GM18511 (cell line): Measurements from ENCODE around the gene OR13C5.
"Not testable (repeated sequence)": the region's sequence is repeated elsewhere in the genome, so short reads cannot be mapped to it uniquely, and the experiment has no call there.

Experiments
- ATAC-seq: cut with Tn5 transposase; IDR thresholded peaks from one replicate; pipeline ENCODE4 v1.9.1; 2021; ENCODE audit warnings: mild to moderate bottlenecking, moderate library complexity; ENCODE audit not compliant: unreplicated experiment

The OR13C5 gene, protein sequence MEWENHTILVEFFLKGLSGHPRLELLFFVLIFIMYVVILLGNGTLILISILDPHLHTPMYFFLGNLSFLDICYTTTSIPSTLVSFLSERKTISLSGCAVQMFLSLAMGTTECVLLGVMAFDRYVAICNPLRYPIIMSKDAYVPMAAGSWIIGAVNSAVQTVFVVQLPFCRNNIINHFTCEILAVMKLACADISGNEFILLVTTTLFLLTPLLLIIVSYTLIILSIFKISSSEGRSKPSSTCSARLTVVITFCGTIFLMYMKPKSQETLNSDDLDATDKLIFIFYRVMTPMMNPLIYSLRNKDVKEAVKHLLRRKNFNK

DNA sequence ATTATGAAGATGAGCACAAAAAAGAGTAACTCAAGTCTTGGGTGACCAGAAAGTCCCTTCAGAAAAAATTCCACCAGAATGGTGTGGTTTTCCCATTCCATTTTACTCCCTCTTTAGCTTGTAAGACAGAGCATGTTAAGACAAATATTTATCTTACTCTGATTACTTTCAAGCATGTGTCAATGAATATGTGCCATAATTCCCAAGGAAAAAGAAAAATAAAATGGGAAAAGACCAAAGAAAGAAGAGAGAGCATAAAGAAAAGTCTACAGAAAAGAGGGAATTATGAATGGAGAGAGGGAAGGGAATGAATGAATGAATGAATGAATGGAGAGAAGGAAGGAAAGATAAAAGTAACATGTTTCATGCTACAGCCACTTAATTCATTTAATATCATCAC, at the start of gene OR13C5:
OR13C5 (minus strand) TSS at position 101 of the 400 bp plus-strand sequence; CDS start at position 101, 0 bp downstream.
- ATAC-seq = not testable (repeated sequence)

DNA sequence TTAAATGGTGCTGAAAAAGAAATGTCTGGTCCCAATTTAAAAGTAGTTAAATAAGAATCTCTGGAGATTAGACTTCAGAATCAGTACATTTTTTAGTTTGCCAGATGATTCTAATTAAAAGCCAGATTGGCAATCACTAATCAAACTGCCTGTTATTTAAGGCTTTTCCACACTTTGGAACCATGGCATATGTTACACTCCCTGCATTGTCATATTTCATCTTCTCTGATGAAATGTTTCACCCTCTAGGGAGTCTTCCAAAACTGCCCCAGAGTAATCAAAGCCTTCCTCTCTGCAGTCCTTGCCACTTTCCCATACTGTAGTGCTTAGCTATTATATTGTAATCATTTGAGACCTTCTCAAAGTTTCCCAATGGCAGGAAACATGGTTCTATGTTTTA, 36.2 kb upstream of the OR13C5 start:
- no peak for ATAC-seq

DNA sequence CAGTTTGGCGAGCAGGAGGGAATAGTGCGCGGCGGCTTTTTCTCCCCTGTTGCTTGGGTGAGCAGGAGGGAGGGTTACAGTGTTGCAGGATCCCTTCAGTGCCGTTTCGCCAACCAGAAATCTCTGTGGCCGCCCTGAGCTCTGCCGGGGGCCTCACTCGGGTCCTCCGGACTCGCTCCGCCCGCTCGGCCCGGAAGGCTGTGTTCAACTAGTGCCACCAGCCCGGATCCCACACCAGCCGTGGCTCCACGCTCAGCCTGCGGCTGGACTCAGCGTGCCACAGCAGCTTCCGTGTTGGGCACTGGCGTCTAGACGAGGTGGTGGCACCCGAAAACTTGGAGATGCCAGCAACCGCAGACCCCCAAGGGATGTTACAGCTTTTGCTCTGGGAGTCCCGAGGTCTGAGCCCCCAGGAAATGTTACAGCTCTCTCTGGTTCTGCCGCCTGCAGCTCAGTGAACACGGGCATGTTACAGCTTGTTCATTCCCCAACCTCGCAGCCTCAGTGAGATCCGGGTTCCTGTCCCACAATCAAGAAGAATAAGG, 34.8 kb upstream of the OR13C5 start:
- no peak for ATAC-seq

DNA sequence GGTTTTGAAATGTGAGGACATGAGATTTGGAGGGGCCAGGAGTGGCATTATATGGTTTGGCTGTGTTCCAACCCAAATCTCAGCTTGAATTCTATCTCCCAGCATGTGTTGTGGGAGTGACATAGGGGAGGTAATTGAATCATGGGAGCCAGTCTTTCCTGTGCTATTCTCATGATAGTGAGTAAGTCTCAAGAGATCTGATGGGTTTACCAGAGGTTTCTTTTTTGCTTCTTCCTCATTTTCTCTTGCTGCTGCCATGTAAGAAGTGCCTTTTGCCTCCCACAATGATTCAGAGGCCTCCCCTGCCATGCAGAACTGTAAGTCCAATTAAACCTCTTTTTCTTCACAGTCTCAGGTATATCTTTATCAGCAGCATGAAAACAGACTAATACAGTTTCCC, 26.8 kb upstream of the OR13C5 start:
- not testable (repeated sequence) for ATAC-seq

DNA sequence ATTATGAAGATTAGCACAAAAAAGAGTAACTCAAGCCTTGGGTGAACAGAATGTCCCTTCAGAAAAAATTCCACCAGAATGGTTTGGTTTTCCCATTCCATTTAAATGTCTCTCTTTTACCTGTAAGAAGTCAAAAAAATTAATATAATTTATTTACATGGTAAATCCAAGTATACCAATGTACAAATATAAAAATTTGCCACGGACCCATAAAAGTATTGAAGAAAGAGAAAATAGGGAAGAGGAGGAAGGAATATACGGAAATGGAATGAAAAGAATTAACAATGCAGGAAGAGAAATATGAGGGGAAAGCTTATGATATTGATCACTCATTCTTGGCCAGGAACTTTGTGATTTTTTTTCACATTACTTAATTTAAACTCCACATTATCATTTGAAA, 18.9 kb upstream of the OR13C5 start, which contains the start of gene OR13C9:
OR13C9 (minus strand) TSS at position 101 of the 400 bp plus-strand sequence; CDS start at position 101, 0 bp downstream.
- no peak for ATAC-seq

DNA sequence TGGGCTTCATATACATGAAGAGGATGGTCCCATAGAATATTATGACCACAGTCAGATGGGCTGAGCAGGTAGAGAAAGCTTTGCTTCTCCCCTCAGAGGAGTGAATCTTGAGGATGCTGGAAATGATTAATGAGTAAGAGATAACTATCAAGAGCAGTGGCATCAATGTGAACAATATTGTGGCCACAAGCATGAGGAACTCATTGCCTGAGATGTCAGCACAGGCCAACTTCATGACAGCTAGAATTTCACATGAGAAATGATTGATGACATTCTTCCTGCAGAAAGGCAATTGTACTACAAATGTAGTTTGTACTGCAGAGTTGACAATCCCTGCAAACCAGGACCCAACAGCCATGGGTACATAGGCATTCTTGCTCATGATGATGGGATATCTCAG, 18.2 kb upstream of the OR13C5 start:
- no peak for ATAC-seq

DNA sequence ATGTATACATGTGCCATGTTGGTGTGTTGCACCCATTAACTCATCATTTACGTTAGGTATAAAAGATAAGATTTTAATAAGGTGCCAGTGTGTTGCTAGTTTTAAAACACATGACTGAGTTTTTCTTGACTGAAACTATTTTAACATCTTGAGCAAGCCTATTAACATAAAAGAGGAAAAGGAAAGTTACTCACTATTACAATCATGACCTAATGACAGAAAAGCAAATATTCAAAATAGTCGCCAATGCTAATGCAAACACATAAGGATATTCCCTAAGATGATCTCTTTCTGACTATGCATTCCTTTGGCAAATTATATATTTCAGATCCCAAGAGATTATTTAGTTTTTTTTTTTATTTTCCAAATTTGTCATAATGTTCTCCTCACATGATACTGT, 12.0 kb upstream of the OR13C5 start:
- ATAC-seq = no peak

DNA sequence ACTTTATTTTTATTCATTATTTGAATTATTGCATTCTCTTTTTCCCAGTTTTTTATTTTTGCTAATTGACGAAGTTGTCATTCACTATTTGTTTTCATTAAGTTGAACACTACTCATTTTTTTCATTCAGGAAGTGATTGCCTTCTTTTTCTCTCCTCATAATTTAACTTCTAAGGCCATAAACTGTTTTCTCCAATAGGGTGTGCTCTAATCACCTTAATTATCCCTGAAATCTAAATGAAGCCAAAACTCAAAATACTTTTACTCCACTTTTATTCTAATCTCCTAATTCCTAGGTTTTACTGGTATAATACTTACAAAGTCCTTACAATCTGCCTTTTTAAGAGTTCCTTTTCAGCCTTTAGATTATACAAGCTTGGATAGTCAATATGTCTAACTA, 9.1 kb upstream of the OR13C5 start:
- ATAC-seq = no peak

DNA sequence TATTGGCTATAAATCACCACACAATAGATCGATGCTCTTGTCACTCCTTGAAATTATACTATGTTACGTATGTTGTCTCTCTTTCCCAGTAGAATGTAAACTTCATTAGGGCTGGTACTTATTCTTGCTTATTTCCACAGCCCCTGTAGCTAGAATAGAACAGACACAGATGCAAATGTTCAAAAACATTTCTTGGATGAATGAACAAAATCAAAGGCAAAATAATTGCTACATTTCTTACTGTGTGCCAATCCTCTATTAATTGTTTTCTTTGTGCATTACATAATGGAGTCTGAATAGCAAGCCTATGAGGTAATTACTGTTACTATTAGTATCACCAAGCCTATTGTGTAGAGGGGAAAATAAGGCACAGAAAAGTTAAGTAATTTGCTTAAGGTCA, 6.9 kb upstream of the OR13C5 start:
- no peak for ATAC-seq

DNA sequence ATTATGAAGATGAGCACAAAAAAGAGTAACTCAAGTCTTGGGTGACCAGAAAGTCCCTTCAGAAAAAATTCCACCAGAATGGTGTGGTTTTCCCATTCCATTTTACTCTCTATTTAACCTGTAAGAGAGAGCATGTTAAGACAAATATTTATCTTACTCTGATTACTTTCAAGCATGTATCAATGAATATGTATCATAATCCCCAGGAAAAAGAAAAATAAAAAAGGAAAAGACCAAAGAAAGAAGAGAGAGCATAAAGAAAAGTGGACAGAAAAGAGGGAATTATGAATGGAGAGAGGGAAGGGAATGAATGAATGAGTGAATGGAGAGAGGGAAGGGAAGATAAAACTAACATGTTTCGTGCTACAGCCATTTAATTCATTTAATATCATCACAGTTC, 6.3 kb upstream of the OR13C5 start, which contains the start of gene OR13C2:
OR13C2 (minus strand) TSS at position 101 of the 400 bp plus-strand sequence; CDS start at position 101, 0 bp downstream.
- not testable (repeated sequence) for ATAC-seq

DNA sequence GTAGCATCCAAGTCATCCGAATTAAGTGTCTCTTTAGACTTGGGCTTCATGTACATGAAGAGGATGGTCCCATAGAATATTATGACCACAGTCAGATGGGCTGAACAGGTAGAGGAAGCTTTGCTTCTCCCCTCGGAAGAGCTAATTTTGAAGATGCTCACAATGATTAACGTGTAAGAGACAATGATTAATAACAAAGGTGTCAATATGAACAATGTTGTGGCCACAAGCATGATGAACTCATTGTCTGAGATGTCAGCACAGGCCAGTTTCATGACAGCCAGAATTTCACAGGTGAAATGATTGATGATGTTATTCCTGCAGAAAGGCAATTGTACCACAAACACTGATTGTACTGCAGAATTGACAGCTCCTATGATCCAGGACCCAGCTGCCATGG, 5.6 kb upstream of the OR13C5 start:
- peak; percentile 65 for ATAC-seq

DNA sequence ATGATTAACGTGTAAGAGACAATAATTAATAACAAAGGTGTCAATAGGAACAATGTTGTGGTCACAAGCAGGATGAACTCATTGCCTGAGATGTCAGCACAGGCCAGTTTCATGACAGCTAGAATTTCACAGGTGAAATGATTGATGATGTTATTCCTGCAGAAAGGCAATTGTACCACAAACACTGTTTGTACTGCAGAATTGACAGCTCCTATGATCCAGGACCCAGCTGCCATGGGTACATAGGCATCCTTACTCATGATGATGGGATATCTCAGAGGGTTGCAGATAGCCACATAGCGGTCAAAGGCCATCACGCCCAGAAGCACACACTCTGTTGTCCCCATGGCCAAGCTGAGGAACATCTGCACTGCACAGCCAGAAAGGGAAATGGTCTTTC, 464 bp downstream of the OR13C5 start:
- not testable (repeated sequence) for ATAC-seq

DNA sequence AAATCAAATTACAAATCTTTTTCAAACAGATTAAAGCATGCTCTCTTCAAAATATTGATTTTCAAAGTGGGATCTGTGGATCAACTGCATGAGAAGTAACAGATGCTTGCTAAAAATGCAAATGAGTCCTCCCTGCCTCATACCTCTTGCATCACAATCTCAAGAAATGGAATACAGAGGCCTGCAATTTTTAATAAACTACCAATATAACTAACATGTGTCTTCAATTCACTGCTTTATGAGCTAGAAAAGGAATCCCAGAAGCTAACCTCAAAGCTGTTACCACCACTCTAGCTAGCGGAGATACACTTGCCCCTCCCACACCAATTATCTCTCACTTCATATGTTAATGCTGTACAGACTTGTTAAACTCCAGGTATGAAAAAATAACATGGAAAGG, 9.6 kb downstream of the OR13C5 start:
- no peak for ATAC-seq

DNA sequence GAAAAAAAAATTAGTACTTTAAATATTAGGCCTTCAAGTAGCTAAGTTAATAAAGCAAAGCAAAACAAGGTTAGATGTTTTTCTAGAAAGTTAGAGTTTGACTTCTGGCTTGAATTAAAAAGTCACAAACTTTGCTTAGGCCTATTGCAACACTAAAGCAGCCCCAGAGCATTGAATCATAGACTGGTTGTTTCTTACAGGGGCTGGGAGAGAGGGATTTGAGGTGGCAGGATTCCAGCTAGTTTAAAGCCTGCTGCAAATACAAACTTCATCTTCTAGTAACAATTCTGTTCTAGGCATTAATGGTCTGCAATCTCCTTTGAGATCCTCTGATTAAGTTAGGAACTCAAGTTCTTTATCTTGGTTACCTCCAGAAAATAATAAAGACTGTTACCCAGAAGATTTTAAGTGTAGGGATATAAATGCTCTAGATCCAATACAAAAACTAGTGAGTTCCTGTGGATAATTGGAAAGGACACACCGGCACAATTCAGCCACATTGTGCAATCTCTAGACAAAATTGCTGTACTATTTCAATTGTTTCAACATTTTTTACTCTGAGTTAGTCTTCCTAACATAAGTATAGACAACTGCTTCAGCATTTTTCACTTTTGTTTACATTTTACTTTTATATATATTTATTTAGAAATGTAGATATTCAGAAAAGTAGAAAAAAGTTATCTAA, 12.6 kb downstream of the OR13C5 start:
- no peak for ATAC-seq

DNA sequence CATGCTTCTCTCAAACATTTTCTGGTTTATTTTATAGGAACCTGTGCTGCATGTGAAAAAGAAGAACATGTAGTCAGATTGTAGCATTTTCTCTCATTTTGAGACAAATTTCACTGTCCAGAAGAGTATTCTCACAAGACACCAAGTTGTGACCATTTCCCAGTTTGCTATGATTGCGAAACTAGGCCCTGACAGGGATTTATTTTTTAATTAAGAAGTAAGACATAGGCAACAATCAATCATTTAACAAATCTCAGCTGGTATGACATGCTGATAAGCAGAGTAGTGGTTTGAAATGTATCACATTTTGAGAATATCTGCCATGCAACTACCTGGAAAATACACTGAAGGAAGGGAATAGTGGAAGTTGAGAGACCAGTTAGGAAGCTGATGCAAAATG, 18.7 kb downstream of the OR13C5 start:
- no peak for ATAC-seq

DNA sequence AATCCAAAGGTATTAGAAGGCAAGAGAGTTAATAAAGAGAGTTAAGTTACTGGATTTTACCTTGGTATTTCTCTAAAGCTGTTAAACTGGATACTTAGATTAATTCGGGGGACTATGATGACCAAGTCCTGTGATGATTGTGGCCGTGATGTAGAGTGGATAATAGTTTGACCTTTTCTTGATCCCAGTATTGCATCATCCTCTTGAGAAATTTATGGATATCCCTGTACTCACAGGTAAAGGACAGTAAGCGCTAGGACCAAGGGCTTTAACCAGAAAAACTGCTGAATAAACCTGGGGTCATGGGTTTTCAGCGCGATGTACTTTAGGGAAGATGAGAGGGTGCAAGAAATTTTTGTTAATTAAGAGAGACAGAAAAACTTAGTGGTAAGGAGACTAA, 21.9 kb downstream of the OR13C5 start:
- ATAC-seq = no peak

DNA sequence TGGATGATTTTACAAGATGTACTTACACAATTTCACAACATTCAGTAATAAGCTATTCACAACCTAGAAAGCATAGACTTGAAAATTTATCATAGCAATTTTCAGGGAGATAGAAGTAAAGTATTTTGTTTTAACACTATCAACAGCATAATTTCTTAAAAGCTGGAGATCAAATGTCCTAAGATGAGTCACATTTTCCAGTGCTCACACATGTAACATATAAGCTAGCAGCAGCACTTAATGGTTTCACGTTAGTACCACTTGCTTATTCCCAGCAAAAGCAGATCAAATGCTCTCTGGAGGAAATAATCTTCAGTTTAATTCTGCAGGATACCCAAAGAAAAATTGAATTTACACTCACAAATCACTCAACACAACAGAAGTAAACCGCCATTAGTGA, 23.8 kb downstream of the OR13C5 start:
- no peak for ATAC-seq

DNA sequence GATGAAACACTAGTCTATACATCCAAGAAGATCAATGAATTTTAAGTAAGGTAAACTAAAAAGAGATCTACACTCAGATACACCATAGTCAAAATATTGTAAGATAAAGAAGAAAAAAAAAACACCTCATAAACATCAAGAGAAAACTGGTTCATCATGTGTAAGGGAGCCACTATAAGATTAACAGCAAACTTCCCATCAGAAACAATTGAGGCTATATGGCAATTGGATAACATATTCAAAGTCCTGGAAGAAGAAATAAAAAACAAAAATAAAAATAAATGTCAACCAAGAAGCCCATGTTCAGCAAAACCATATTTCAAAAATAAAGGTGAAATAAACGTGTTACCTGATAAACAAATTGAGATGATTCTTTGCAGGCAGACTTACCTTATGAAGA, 26.6 kb downstream of the OR13C5 start:
- ATAC-seq = no peak

DNA sequence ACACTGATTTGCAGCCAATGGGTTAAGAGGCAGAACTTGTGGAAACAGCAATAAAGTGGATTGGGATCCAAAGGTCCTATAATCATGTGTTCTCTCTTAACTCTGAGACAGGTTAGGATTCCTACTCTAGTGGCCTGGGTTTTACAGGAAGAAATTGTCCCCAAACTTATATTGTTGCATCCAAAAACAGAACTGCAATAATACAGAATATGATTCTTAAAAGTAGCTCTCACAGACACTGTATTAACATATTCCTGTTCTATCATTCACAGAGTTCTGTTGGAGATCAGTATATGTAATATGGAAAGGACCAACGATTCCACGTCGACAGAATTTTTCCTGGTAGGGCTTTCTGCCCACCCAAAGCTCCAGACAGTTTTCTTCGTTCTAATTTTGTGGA, 30.3 kb downstream of the OR13C5 start, which contains the start of gene OR13C8:
OR13C8 (plus strand) TSS at position 301 of the 400 bp plus-strand sequence; CDS start at position 301, 0 bp downstream.
- no peak for ATAC-seq

DNA sequence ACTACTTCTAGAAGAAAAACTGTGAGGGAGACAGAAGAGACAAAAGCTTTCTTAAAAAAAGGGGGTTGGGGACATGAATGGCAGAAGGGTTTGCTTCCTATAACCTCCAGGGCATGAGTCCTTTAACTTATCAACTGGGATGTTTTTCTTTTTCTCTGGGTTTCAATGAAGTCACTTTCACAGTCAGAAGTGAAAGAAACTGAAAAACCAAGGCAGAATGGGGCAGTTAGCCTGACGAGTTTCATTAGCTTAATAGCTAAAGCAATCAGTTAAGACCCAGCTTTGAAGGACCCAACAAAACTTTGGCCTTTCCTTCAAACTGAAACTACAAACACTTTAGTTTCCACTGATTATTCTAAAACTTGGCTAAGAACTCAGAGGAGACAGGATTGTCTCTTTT, 34.9 kb downstream of the OR13C5 start:
- ATAC-seq = no peak

DNA sequence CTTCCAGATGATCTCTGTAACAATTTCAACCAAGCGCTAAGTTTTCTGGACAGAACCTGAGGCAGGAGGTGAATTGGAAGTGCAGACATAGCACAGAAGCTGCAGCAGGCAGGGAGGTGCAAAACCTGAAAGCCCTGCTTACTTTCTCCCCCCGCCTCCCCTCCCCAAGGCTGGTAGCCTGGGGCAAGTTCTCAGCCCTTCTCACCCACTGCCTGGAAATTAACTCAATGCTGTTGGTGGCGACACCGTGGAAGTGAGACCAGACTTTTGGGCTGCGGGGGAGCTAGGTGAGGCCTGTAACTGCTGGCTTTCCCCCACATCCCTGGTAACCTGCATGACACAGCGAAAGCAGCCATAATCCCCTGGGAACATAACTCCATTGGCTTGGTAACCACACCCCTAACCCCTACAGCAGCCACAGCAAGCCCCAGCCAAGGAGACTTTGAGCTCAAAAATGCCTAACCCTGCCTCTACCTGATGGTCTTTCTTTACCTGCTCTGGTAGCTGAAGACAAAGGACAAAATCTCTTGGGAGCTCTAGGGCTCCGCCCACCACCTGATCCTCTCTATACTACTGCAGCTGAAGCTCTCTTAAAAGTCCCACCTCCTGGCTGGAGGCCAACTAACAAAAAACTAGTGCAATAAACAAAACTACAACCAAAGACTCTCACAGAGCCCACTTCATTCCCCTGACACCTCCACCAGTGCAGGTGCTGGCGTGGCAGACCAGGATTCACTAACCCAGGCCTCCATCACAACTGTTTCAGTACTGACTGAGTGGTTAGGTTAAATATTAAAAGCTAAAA, 42.2 kb downstream of the OR13C5 start:
- peak; percentile 51 for ATAC-seq
